ENCODE data around the gene SSR3. TPM values are rescaled to one million over a fixed set of nuclear protein-coding genes. Genes with fewer than 3 reads are reported as not detected.
A peak's percentile ranks its signal among the peaks of the same experiment; 100 is the strongest.
"Not testable (repeated sequence)": the region's sequence is repeated elsewhere in the genome, so short reads cannot be mapped to it uniquely, and the experiment has no call there.

SSR3 gene
- total RNA-seq, 4 donors from 2014 or later, result 47.6 to 78.4 (median 58.3) TPM

DNA sequence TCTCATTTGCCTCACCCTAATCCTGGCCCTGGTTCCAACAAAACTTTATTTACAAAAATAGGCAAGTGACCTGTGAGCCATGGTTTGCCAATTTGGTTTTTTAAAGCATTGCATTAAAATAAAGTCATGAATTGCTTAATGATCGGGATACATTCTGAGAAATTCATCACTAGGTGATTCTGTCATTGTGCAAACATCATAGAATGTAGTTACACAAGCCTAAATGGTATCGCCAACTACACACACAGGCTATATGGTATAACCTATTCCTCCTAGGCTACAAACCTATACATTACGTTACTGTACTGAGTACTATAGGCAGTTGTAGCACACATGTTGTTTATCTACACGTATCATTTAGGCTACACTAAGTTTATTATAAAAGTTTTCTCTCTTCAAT is 45.9 kb upstream of the SSR3 start:
- no peak for TF ChIP-seq POLR2A (IDR thresholded peaks at IDR 0.05)
- Histone ChIP-seq H3K4me1 (no peaks in the 10 kb centered on the region), H3K36me3 (no peaks in the 10 kb centered on the region), H3K4me3 (no peak overlapping the region), H3K27ac (no peak overlapping the region), H3K9me3 (no peaks in the 10 kb centered on the region), H3K27me3 (no peaks in the 10 kb centered on the region)
- DNase-seq, result no peak

DNA sequence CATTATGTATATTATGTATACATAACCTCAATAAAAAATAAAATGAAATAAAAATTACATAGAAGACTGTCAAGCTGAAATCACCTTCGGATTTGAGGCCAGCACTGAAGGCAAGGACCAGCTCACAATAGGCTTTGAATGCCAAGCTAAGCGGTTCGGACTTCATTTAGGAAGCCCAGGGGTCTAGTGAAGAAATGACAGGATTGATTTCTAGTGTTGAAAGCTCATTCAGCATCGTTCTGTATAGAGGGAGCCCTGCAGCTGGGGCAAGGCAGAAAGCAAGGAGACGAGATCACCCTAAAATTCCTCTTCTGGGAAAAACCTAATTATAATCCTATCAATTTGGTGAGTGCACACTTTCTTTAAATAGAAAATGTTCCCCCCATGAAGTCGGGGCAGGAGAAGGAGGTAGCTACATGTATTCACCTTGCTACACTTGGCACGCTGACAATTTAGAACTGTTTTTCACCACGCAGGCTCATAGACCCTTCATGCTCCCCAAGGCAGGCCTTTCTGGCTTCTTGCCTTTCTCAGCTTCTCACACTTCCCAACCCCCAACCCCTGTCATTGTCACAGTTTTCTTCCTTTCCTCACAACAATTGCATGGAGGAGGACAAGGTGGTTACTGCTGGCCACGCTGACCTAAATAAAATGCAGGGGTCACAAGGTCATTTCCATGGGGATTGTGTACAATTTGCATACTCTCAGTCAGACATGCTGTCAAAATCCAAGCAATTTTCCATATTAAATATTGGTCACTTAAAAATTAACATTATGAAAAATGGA is 44.4 kb upstream of the SSR3 start:
- Histone ChIP-seq H3K4me3 (no peak overlapping the region), H3K36me3 (no peaks in the 10 kb centered on the region), H3K9me3 (no peaks in the 10 kb centered on the region), H3K27me3 (no peaks in the 10 kb centered on the region), H3K4me1 (no peaks in the 10 kb centered on the region), H3K27ac (no peak overlapping the region)
- DNase-seq, result no peak
- TF ChIP-seq, protein P1, sequence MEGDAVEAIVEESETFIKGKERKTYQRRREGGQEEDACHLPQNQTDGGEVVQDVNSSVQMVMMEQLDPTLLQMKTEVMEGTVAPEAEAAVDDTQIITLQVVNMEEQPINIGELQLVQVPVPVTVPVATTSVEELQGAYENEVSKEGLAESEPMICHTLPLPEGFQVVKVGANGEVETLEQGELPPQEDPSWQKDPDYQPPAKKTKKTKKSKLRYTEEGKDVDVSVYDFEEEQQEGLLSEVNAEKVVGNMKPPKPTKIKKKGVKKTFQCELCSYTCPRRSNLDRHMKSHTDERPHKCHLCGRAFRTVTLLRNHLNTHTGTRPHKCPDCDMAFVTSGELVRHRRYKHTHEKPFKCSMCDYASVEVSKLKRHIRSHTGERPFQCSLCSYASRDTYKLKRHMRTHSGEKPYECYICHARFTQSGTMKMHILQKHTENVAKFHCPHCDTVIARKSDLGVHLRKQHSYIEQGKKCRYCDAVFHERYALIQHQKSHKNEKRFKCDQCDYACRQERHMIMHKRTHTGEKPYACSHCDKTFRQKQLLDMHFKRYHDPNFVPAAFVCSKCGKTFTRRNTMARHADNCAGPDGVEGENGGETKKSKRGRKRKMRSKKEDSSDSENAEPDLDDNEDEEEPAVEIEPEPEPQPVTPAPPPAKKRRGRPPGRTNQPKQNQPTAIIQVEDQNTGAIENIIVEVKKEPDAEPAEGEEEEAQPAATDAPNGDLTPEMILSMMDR (IDR thresholded peaks at IDR 0.05), result no peak
- TF ChIP-seq POLR2A (IDR thresholded peaks at IDR 0.05), result no peak

DNA sequence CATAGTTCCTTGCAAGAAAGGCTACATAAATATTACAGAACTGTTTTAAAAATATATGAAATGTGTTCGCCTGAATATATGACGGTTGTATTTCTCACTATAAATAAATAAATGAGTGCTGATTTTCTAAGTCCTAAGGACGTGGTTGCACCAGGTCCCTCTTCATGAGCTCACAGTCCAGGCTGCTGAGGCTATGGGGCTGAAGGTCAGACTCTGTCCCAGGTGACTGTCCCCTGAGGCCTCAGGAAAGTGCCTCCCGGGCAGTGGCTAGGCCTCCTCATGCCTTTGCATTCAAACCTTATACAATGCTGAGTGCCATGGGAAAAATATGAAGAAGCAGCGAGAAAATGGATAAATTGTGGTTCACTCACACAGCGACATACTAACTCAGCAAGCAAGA is 43.5 kb upstream of the SSR3 start:
- TF ChIP-seq, protein P1 (IDR thresholded peaks at IDR 0.05), result no peak
- no peak for TF ChIP-seq POLR2A (IDR thresholded peaks at IDR 0.05)
- H3K9me3 ChIP-seq, result no peaks in the 10 kb centered on the region
- H3K36me3 ChIP-seq, result no peaks in the 10 kb centered on the region
- no peak overlapping the region for H3K27ac ChIP-seq
- DNase-seq, result peak in 1 of 3 donors; percentile 72
- H3K4me1 ChIP-seq, result no peaks in the 10 kb centered on the region
- H3K4me3 ChIP-seq, result no peak overlapping the region
- H3K27me3 ChIP-seq, result no peaks in the 10 kb centered on the region

DNA sequence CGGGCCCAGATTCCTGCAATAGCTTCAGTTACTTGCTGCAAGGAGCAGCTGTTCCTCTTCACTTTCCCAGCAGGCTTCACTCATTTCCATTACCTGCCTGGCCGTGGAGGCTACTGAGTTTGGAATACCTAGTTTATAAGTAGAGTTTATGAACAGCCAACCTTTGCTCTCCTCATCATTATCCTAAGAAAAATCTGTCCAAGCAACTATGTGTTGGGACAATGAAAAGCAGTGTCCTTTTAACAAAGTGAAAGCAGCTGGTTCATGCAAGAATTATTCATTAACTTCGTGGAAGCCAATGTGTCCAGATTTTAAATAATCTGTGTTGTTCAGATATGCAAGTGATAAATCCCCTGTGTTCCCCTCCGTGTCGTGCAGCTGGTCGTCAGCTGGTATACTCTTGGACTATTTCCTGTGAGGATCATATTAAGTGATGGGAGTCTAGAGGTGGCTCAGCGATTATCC is 39.3 kb upstream of the SSR3 start:
- Histone ChIP-seq H3K27me3 (no peaks in the 10 kb centered on the region), H3K4me3 (peak overlapping the region in 2 of 4 donors; percentile 5 to 23), H3K36me3 (no peaks in the 10 kb centered on the region), H3K9me3 (no peaks in the 10 kb centered on the region), H3K4me1 (no peaks in the 10 kb centered on the region), H3K27ac (peak overlapping the region in 1 of 4 donors; percentile 33)
- DNase-seq, result no peak
- no peak for TF ChIP-seq POLR2A (IDR thresholded peaks at IDR 0.05)
- TF ChIP-seq, protein P1 (IDR thresholded peaks at IDR 0.05), result no peak

DNA sequence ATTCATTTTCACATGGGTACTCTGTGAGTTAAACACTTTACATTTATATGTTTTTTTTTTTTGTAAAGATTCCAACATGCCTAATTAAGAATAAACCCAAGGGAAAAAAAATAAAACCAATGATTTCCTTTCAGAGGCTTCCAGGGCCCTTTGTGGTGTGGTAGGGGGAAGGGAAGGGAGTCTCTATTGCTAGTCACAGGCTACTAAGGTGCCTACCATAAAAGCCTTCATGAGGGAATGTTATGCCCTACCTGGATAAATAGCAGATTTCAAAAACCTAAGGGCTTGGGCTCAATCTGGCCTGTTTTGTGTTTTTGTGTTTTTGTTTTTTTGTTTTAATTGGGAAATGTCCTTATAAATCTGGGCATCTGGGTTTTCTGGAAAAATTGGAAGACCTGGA is 38.9 kb upstream of the SSR3 start:
- no peak for DNase-seq
- Histone ChIP-seq H3K27ac (peak overlapping the region in 1 of 4 donors; percentile 33), H3K9me3 (no peaks in the 10 kb centered on the region), H3K36me3 (no peaks in the 10 kb centered on the region), H3K4me3 (no peak overlapping the region), H3K27me3 (no peaks in the 10 kb centered on the region), H3K4me1 (no peaks in the 10 kb centered on the region)
- TF ChIP-seq, protein P1 (IDR thresholded peaks at IDR 0.05), result no peak
- no peak for TF ChIP-seq POLR2A (IDR thresholded peaks at IDR 0.05)

GRCh38 chr3:156589806-156590205 is 34.9 kb upstream of the SSR3 start:
- not testable (repeated sequence) for H3K36me3 ChIP-seq, H3K27ac ChIP-seq, DNase-seq, H3K27me3 ChIP-seq, H3K4me3 ChIP-seq, H3K9me3 ChIP-seq, H3K4me1 ChIP-seq

- no peak for DNase-seq
- Histone ChIP-seq H3K27me3 (no peaks in the 10 kb centered on the region), H3K36me3 (no peaks in the 10 kb centered on the region), H3K4me1 (no peaks in the 10 kb centered on the region), H3K9me3 (no peaks in the 10 kb centered on the region), H3K4me3 (no peak overlapping the region), H3K27ac (no peak overlapping the region)
- TF ChIP-seq, protein P1 (IDR thresholded peaks at IDR 0.05), result no peak
- TF ChIP-seq POLR2A (IDR thresholded peaks at IDR 0.05), result no peak
Observed at GRCh38 chr3:156587760-156588069, 32.8 kb upstream of the SSR3 start.
